Kidney epithelial cell (primary cell): Measurements from ENCODE around the gene SLX4. TPM values are rescaled to one million over a fixed set of nuclear protein-coding genes. Genes with fewer than 3 reads are reported as not detected.

Experiments used
- DNase-seq: peaks from one replicate; pipeline ENCODE4 v3.0.0-alpha.2; 2010; ENCODE audit warnings: low read depth
- H3K27me3 ChIP-seq: 2 replicates; pipeline ENCODE4 v1.6.0; 2011; ENCODE audit warnings: low read length; ENCODE audit not compliant: control insufficient read depth, insufficient read depth
- H3K36me3 ChIP-seq: 2 replicates; pipeline ENCODE4 v1.5.1; 2011; ENCODE audit warnings: low read length; ENCODE audit not compliant: control insufficient read depth, insufficient read depth
- H3K4me3 ChIP-seq: 2 replicates; pipeline ENCODE4 v1.5.1; 2011; ENCODE audit warnings: low read depth, mild to moderate bottlenecking, control low read depth, low read length
- total RNA-seq: library from RNA; depleted of rRNA; stranded (reverse); fragments of >200 nt; gene quantifications from 2 replicates; pipeline ENCODE4 v1.2.3, GENCODE V29; 2015
- TF ChIP-seq, protein P1 (sequence below): IDR thresholded peaks from 2 replicates; pipeline ENCODE4 v1.5.1; 2011; ENCODE audit warnings: mild to moderate bottlenecking, moderate library complexity, low read length, control low read depth, inconsistent platforms; ENCODE audit not compliant: insufficient read depth, poor library complexity, severe bottlenecking

Gene SLX4
- total RNA-seq, 1 donor from 2014 or later, result 6.4 TPM

DNA sequence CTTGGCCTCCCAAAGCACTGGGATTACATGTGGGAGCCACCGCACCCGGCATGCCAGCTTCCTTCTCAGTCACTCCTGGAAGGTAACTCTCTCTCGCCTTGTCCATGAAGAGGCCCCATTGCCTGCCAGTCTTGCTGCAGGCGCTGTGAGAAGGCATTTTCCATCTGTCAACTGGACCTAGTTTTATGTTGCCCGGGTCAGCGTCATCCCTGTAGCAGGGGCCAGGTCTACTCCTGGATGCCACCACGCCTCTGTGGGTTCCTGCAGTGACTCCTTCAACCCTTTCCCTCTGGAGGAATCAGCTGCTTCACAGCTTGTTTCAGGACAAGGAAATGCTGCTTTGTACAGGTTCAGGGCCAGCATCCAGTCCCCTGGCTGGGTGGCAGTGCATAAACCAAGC is 31.6 kb downstream of the SLX4 start:
- H3K27me3 ChIP-seq, result no peaks in the 10 kb centered on the region
- no peaks in the 10 kb centered on the region for H3K36me3 ChIP-seq
- no peak for DNase-seq
- TF ChIP-seq, protein P1, sequence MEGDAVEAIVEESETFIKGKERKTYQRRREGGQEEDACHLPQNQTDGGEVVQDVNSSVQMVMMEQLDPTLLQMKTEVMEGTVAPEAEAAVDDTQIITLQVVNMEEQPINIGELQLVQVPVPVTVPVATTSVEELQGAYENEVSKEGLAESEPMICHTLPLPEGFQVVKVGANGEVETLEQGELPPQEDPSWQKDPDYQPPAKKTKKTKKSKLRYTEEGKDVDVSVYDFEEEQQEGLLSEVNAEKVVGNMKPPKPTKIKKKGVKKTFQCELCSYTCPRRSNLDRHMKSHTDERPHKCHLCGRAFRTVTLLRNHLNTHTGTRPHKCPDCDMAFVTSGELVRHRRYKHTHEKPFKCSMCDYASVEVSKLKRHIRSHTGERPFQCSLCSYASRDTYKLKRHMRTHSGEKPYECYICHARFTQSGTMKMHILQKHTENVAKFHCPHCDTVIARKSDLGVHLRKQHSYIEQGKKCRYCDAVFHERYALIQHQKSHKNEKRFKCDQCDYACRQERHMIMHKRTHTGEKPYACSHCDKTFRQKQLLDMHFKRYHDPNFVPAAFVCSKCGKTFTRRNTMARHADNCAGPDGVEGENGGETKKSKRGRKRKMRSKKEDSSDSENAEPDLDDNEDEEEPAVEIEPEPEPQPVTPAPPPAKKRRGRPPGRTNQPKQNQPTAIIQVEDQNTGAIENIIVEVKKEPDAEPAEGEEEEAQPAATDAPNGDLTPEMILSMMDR, result no peak
- H3K4me3 ChIP-seq, result no peak overlapping the region

DNA sequence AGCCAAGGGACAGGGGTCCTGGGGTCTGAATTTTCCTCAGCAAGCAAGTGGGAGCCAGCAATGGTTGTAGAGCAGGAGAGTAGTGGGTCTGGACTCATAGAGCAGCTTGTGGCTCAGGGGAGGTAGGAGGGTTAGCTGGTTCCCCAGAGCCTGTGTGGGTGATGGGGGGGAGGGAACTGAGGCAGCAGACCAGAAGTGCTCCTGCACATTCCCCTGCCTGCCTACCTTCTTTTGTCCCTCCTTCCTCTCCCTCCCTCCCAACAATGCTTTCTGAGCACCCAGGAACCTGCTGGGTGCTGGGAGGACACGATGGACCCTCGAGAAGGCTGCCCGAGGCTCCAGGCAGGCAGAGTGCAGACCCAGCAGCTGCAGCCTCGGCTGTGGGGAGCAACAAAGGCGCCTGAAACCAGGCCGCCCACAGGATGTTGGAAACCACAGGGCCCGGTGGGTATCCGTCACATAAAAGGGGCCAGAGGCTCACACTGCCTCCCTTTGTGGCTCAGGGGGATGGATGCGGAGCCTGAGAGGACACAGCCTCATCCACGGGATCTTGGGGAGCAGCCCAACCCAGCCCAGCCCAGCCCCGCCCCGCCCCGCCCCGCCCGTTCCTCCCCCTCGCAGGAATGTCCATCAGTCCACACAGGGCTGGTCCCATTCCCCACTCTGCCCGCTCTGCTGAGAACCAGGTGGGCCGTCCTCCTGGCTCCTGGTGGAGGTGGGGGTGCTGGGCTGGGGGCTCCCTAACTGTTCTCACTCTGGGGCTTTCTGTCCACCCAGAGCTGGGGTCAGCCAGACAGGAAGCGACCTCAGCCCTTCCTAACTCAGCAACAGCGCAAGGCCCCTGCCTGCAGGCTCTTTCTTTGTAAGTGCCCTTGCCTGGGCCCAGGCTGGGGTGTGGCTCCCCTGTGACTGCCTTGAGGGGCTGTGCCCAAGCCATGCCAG is 32.5 kb downstream of the SLX4 start:
- TF ChIP-seq, protein P1, result no peak
- Histone ChIP-seq H3K27me3 (no peaks in the 10 kb centered on the region), H3K36me3 (no peaks in the 10 kb centered on the region), H3K4me3 (no peak overlapping the region)
- DNase-seq, result no peak

DNA sequence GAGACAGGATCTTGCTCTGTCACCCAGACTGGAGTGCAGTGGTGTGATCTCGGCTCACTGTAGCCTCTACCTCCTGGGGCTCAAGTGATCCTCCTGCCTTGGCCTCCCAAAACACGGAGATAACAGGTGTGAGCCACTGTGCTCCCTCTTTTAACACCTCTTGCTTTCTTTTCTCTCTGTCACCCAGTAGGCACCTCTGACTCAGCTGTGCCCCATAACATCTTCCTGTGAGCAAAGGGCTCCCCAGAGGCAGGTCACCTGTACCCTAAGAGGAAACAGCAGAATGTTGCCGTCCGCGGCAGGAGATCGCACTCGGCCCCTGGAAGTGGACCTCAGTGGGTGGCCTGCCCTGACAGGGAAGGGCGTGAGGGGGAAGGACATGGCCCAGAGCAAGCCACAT is 33.3 kb downstream of the SLX4 start:
- TF ChIP-seq, protein P1, result no peak
- no peaks in the 10 kb centered on the region for H3K36me3 ChIP-seq
- H3K4me3 ChIP-seq, result no peak overlapping the region
- no peaks in the 10 kb centered on the region for H3K27me3 ChIP-seq
- DNase-seq, result no peak

DNA sequence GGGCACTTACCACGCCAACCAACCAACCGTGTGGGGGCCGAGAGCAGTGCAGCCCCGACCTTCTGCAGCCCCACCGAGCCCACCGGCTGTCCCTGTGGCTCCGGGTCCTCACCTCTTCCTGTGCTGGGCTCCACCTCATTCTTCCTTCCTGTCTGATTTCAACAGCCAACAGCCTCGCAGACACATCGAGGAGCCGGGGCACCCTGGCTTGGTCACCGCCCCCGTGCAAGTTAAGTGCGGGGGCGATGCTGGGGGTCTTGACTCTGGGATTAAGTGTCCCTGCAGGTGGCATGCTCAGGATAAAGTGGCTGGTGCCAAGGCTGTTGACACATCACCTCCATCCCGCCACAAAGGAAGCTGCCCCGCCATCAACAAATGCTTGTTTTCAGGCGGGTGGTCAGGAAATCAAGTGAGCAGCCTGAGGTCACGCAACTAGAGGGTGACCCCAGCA is 34.1 kb downstream of the SLX4 start, which contains the start of gene NLRC3:
Gene NLRC3, minus strand, starts transcription at position 102 of the 451 bp plus-strand sequence. CDS start 12,367 bp downstream, outside the sequence.
- Histone ChIP-seq H3K27me3 (no peaks in the 10 kb centered on the region), H3K4me3 (no peak within 1 kb of the TSS), H3K36me3 (no peaks in the 10 kb centered on the region)
- DNase-seq, result no peak
- TF ChIP-seq, protein P1, result no peak

DNA sequence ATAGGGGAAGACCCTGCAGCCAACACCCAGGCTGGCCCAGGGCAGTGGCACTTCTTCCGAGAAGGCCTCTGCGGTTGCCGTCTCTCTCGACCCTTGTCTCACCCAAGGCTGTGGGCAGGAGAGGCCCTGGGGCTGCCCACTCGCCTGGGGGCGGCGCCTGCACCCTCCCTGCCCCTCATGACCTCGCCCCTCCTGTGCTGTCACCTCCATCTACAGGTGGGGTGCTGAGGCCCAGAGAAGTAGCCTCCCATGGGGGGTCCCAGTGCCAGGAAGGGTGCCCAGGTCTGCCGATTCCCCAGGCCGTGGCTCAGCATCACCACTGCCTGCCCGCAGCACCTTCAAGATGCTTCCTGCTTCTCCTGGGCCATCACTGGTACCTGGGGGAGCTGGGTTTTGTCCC is 35.2 kb downstream of the SLX4 start:
- TF ChIP-seq, protein P1, result no peak
- no peaks in the 10 kb centered on the region for H3K36me3 ChIP-seq
- no peak for DNase-seq
- H3K4me3 ChIP-seq, result no peak overlapping the region
- no peaks in the 10 kb centered on the region for H3K27me3 ChIP-seq
